SJCRH30 (cell line): ENCODE measurements around the gene GSTO2. TPM values are rescaled to one million over a fixed set of nuclear protein-coding genes. Genes with fewer than 3 reads are reported as not detected.
A peak's percentile ranks its signal among the peaks of the same experiment; 100 is the strongest.

Experiments
- DNase-seq, 2 experiments: peaks; one replicate each; pipeline ENCODE4 v3.0.0-alpha.2; 2015 to 2020
- H3K27ac ChIP-seq: fragments of 250-450 bp; sonication (Bioruptor Pico); 2 replicates; pipeline ENCODE4 v1.5.1; 2020; ENCODE audit warnings: mild to moderate bottlenecking, moderate library complexity
- H3K27me3 ChIP-seq: fragments of 250-450 bp; sonication (Bioruptor Pico); 2 replicates; pipeline ENCODE4 v1.5.1; 2020; ENCODE audit warnings: mild to moderate bottlenecking, moderate library complexity
- H3K36me3 ChIP-seq: fragments of 250-450 bp; sonication (Bioruptor Pico); 2 replicates; pipeline ENCODE4 v1.5.1; 2020; ENCODE audit warnings: mild to moderate bottlenecking, moderate library complexity
- H3K4me1 ChIP-seq: fragments of 250-450 bp; sonication (Bioruptor Pico); 2 replicates; pipeline ENCODE4 v1.5.1; 2020; ENCODE audit warnings: mild to moderate bottlenecking, moderate library complexity
- H3K4me3 ChIP-seq: fragments of 250-450 bp; sonication (Bioruptor Pico); 2 replicates; pipeline ENCODE4 v1.5.1; 2020; ENCODE audit warnings: mild to moderate bottlenecking, moderate library complexity
- H3K9me3 ChIP-seq: fragments of 250-450 bp; sonication (Bioruptor Pico); replicated peaks from 2 replicates; pipeline ENCODE4 v1.5.1; 2020; ENCODE audit warnings: mild to moderate bottlenecking, moderate library complexity
- total RNA-seq: library from RNA; depleted of rRNA; stranded (reverse); fragments of >200 nt; shearing (Covaris generic); gene quantifications from 2 replicates; pipeline ENCODE4 v1.2.3, GENCODE V29; 2014

Gene GSTO2
- total RNA-seq, 1 experiment from 2014 or later: 0.08 TPM

GRCh38 chr10:104337985-104338735 is 69.2 kb downstream of the GSTO2 start, which contains the start of gene ITPRIP:
TSS of gene ITPRIP (minus strand) at chr10:104338465. CDS start at chr10:104316051, 22,414 bp downstream.
- Histone ChIP-seq H3K4me3 (peak within 1 kb of the TSS; percentile 87), H3K9me3 (no peaks in the 10 kb centered on the region), H3K27ac (peak within 1 kb of the TSS; percentile 53), H3K27me3 (peaks cover 5% of the 10 kb centered on the region; the same call in 1 of the 2 replicates), H3K4me1 (peaks cover 7% of the 10 kb centered on the region), H3K36me3 (no peaks in the 10 kb centered on the region)
- DNase-seq: peak; percentile 67 to 74

GRCh38 chr10:104339469-104340110 is 70.6 kb downstream of the GSTO2 start:
- Histone ChIP-seq H3K27me3 (peaks cover 5% of the 10 kb centered on the region; the same call in 1 of the 2 replicates), H3K9me3 (no peaks in the 10 kb centered on the region), H3K27ac (no peak overlapping the region), H3K4me1 (peaks cover 7% of the 10 kb centered on the region), H3K4me3 (peak overlapping the region; percentile 87), H3K36me3 (no peaks in the 10 kb centered on the region)
- DNase-seq: peak in 1 of 2 experiments; percentile 25

DNA sequence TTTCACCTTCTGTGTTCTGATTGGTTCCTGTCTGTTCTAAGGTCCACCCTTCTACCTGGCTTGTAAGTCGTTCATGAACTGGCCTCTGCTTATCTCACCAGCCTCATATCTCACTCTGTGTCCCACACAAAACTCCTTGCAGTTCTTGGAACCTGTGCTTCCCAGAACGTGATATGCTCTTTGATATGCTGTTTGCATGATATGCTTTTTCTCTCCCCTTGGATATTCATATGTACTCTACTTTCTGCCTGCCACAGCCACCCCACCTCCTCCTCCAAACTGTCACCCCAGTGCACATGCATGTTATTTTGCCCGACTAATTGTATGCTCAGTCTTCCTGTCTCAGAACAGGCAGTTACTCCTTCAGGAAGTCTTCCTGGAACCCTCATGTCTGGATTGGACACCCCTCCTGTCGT is 71.1 kb downstream of the GSTO2 start:
- Histone ChIP-seq H3K4me1 (peaks cover 7% of the 10 kb centered on the region), H3K9me3 (no peaks in the 10 kb centered on the region), H3K4me3 (no peak overlapping the region), H3K27me3 (peaks cover 5% of the 10 kb centered on the region; the same call in 1 of the 2 replicates), H3K27ac (no peak overlapping the region), H3K36me3 (no peaks in the 10 kb centered on the region)
- DNase-seq: no peak

DNA sequence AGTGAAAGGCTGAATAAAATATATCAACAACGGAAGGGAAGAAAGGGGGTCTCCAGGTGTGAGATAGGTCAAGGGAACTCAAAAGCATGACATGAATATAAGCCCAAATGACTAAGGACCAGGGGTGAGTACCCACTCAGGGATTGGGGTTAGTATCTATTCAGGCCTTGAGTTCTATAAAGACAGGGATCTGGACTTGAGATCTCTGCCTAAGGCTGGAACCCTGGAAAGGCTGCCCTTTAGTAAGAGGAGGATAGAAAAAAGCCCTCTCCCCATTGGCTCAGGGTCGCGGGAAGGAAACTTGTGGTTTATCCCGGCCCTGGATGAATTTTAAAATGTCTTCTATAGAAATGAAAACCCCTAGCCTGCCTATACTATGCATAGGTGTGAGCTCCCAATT is 71.7 kb downstream of the GSTO2 start:
- no peak overlapping the region for H3K4me3 ChIP-seq
- H3K27me3 ChIP-seq: peaks cover 5% of the 10 kb centered on the region; the same call in 1 of the 2 replicates
- no peak for DNase-seq
- no peaks in the 10 kb centered on the region for H3K36me3 ChIP-seq
- peaks cover 7% of the 10 kb centered on the region for H3K4me1 ChIP-seq
- no peaks in the 10 kb centered on the region for H3K9me3 ChIP-seq
- no peak overlapping the region for H3K27ac ChIP-seq

- no peak overlapping the region for H3K4me3 ChIP-seq
- no peaks in the 10 kb centered on the region for H3K9me3 ChIP-seq
- no peak overlapping the region for H3K27ac ChIP-seq
- DNase-seq: no peak
- H3K4me1 ChIP-seq: peaks cover 7% of the 10 kb centered on the region
- H3K27me3 ChIP-seq: peaks cover 5% of the 10 kb centered on the region; the same call in 1 of the 2 replicates
- H3K36me3 ChIP-seq: no peaks in the 10 kb centered on the region
Measured at GRCh38 chr10:104342941-104343411, 74.0 kb downstream of the GSTO2 start.

- peaks cover 5% of the 10 kb centered on the region for H3K4me1 ChIP-seq
Measured at GRCh38 chr10:104344219-104344618, 75.2 kb downstream of the GSTO2 start.

GRCh38 chr10:104345515-104345914 is 76.5 kb downstream of the GSTO2 start:
- Histone ChIP-seq H3K36me3 (no peaks in the 10 kb centered on the region), H3K4me1 (no peaks in the 10 kb centered on the region; the same call in 1 of the 2 replicates), H3K27ac (no peak overlapping the region), H3K27me3 (no peaks in the 10 kb centered on the region), H3K4me3 (no peak overlapping the region), H3K9me3 (no peaks in the 10 kb centered on the region)
- DNase-seq: no peak

More at GRCh38 chr10:104344219-104344618, 75.2 kb downstream of the GSTO2 start:
- no peak for DNase-seq
- no peaks in the 10 kb centered on the region for H3K36me3 ChIP-seq
- no peak overlapping the region for H3K4me3 ChIP-seq
- no peak overlapping the region for H3K27ac ChIP-seq
- H3K27me3 ChIP-seq: peaks cover 5% of the 10 kb centered on the region; the same call in 1 of the 2 replicates
- H3K9me3 ChIP-seq: no peaks in the 10 kb centered on the region

- Histone ChIP-seq H3K9me3 (no peaks in the 10 kb centered on the region), H3K27me3 (no peaks in the 10 kb centered on the region), H3K36me3 (no peaks in the 10 kb centered on the region), H3K4me3 (no peak overlapping the region), H3K4me1 (no peaks in the 10 kb centered on the region; the same call in 1 of the 2 replicates), H3K27ac (no peak overlapping the region)
- DNase-seq: no peak
Measured at GRCh38 chr10:104345941-104346340, 77.0 kb downstream of the GSTO2 start.

GRCh38 chr10:104347295-104348045 is 78.5 kb downstream of the GSTO2 start:
- Histone ChIP-seq H3K4me3 (no peak overlapping the region), H3K27me3 (peaks cover 3% of the 10 kb centered on the region; the same call in 1 of the 2 replicates), H3K4me1 (no peaks in the 10 kb centered on the region; the same call in 1 of the 2 replicates), H3K36me3 (no peaks in the 10 kb centered on the region), H3K27ac (no peak overlapping the region), H3K9me3 (no peaks in the 10 kb centered on the region)
- no peak for DNase-seq

GRCh38 chr10:104348601-104349000 is 79.6 kb downstream of the GSTO2 start:
- no peaks in the 10 kb centered on the region for H3K36me3 ChIP-seq
- no peak overlapping the region for H3K27ac ChIP-seq
- peaks cover 3% of the 10 kb centered on the region; the same call in 1 of the 2 replicates for H3K27me3 ChIP-seq
- no peaks in the 10 kb centered on the region for H3K9me3 ChIP-seq
- DNase-seq: no peak
- H3K4me1 ChIP-seq: no peaks in the 10 kb centered on the region
- H3K4me3 ChIP-seq: no peak overlapping the region

DNA sequence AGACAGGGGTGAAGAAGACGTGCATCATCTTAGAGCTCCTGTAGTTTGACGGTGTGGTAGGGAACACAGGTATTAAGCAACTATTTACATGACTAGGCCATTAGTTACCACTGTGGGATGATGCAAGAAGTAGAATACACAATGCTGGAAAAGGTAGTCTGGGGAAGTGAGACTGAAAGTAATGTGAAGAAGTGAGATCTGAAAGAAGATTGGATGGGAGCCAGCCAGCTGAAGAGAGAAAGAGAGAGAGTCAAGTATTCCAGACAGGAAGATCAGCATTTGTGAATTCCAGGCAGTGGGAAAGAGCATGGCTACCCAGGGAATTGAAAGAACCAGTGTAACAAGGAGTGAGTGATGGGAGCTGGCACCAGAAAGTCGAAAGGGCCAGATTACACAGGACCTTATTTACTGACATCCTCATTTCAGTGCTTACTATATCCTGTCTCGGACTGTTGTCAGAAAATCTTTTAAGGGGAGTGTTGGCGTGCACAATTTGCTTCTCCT is 80.7 kb downstream of the GSTO2 start:
- no peak overlapping the region for H3K27ac ChIP-seq
- no peaks in the 10 kb centered on the region for H3K4me1 ChIP-seq
- peaks cover 3% of the 10 kb centered on the region; the same call in 1 of the 2 replicates for H3K27me3 ChIP-seq
- no peaks in the 10 kb centered on the region for H3K36me3 ChIP-seq
- no peak overlapping the region for H3K4me3 ChIP-seq
- DNase-seq: no peak
- H3K9me3 ChIP-seq: no peaks in the 10 kb centered on the region

GRCh38 chr10:104350127-104350635 is 81.2 kb downstream of the GSTO2 start:
- DNase-seq: peak; percentile 18 to 61
- no peaks in the 10 kb centered on the region for H3K36me3 ChIP-seq
- no peak overlapping the region for H3K27ac ChIP-seq
- peaks cover 3% of the 10 kb centered on the region; the same call in 1 of the 2 replicates for H3K27me3 ChIP-seq
- no peak overlapping the region for H3K4me3 ChIP-seq
- no peaks in the 10 kb centered on the region for H3K9me3 ChIP-seq
- no peaks in the 10 kb centered on the region for H3K4me1 ChIP-seq

GRCh38 chr10:104351061-104351702 is 82.2 kb downstream of the GSTO2 start:
- Histone ChIP-seq H3K36me3 (no peaks in the 10 kb centered on the region), H3K4me3 (no peak overlapping the region), H3K4me1 (no peaks in the 10 kb centered on the region), H3K27me3 (peaks cover 3% of the 10 kb centered on the region; the same call in 1 of the 2 replicates), H3K27ac (no peak overlapping the region), H3K9me3 (no peaks in the 10 kb centered on the region)
- no peak for DNase-seq

GRCh38 chr10:104351919-104352318 is 82.9 kb downstream of the GSTO2 start:
- Histone ChIP-seq H3K4me1 (no peaks in the 10 kb centered on the region), H3K4me3 (no peak overlapping the region)

More at GRCh38 chr10:104351919-104352318, 82.9 kb downstream of the GSTO2 start:
- no peak overlapping the region for H3K27ac ChIP-seq
- H3K36me3 ChIP-seq: no peaks in the 10 kb centered on the region
- H3K27me3 ChIP-seq: peaks cover 3% of the 10 kb centered on the region; the same call in 1 of the 2 replicates
- H3K9me3 ChIP-seq: no peaks in the 10 kb centered on the region
- DNase-seq: no peak
